Spleen (tissue), 11 donors: ENCODE measurements around the gene ZNF276. TPM values are rescaled to one million over a fixed set of nuclear protein-coding genes. Genes with fewer than 3 reads are reported as not detected.
A peak's percentile ranks its signal among the peaks of the same experiment; 100 is the strongest.

ENCODE experiments used
- DNase-seq: peaks from one replicate; pipeline ENCODE4 v3.0.0-alpha.2; 2020
- H3K27ac ChIP-seq, 8 donors: fragments of 200-600 bp; sonication (generic) in 7 of 8; 1 replicate in 4 of 8; 2 replicates in 4 of 8; pipeline versions ENCODE4 v1.5.0 to v1.8.0; 2016 to 2021; ENCODE audit warnings: inconsistent platforms in 4 of 8, mild to moderate bottlenecking in 4 of 8, moderate library complexity in 1 of 8
- H3K27me3 ChIP-seq, 7 donors: fragments of 200-600 bp; sonication (generic) in 6 of 7; replicated peaks in 1 of 7; 1 replicate in 4 of 7; 2 replicates in 3 of 7; pipeline versions ENCODE4 v1.5.0 to v1.8.0; 2016 to 2021; ENCODE audit warnings: inconsistent platforms in 3 of 7, mild to moderate bottlenecking in 1 of 7
- H3K36me3 ChIP-seq, 6 donors: fragments of 200-600 bp; sonication (generic) in 5 of 6; 1 replicate in 4 of 6; 2 replicates in 2 of 6; pipeline versions ENCODE4 v1.5.0 to v1.8.0; 2016 to 2021; ENCODE audit warnings: inconsistent platforms in 2 of 6
- H3K4me1 ChIP-seq, 6 donors: fragments of 200-600 bp; sonication (generic) in 5 of 6; 1 replicate in 3 of 6; 2 replicates in 3 of 6; pipeline versions ENCODE4 v1.5.0 to v1.8.0; 2016 to 2021; ENCODE audit warnings: inconsistent platforms in 3 of 6
- H3K4me3 ChIP-seq, 8 donors: fragments of 200-600 bp; sonication (generic) in 7 of 8; 1 replicate in 4 of 8; 2 replicates in 4 of 8; pipeline versions ENCODE4 v1.5.0 to v1.8.0; 2016 to 2021; ENCODE audit warnings: inconsistent platforms in 4 of 8, mild to moderate bottlenecking in 4 of 8, moderate library complexity in 2 of 8
- H3K9me3 ChIP-seq, 8 donors: fragments of 200-600 bp; sonication (generic) in 7 of 8; 1 replicate in 4 of 8; 2 replicates in 4 of 8; pipeline versions ENCODE4 v1.5.0 to v1.8.0; 2016 to 2021; ENCODE audit warnings: inconsistent platforms in 4 of 8
- POLR2A ChIP-seq, 3 donors: fragments of 450-650 bp; IDR thresholded peaks; one replicate each; pipeline ENCODE4 v1.5.1; 2017; ENCODE audit warnings: antibody characterized with exemption in 3 of 3, mild to moderate bottlenecking in 1 of 3
- POLR2AphosphoS5 ChIP-seq, 3 donors: sonication (generic); formaldehyde crosslinking; IDR thresholded peaks; one replicate each; pipeline ENCODE4 v1.5.1; 2017; ENCODE audit warnings: antibody characterized with exemption in 3 of 3
- WGBS, 5 donors: extraction: QIAGEN DNeasy Blood & Tissue Kit in 3 of 5; methylation state at CpG; one replicate each; pipeline versions ENCODE4 v1.1.5 to v1.1.7; 2013 to 2018; 5-methylcytosine and 5-hydroxymethylcytosine counted together
- intact Hi-C: fragments of 100-400 bp; cut with DNase I; formaldehyde crosslinking; loops from one replicate; pipeline ENCODE4 v1.15.0; 2023; ENCODE audit warnings: low total_unique reads
- polyA plus RNA-seq, 3 donors: library from polyadenylated mRNA; stranded (reverse); fragments of 200-250 nt; gene quantifications; one replicate each; pipeline ENCODE4 v1.2.1, GENCODE V29; 2013
- total RNA-seq, 7 donors: library from RNA; depleted of rRNA in 3 of 7; stranded (reverse); fragments of >200 nt in 3 of 7; fragmentation: NEBNext Ultra II Directional in 4 of 7; extraction: Animal tissue kit (Norgen Biotek cat#: 25700) in 4 of 7; gene quantifications; one replicate each; pipeline versions ENCODE4 v1.1.0 to v1.2.1, GENCODE V29; 2016 to 2021
- TF ChIP-seq, protein P1 (sequence below), 11 experiments: fragments of 200-600 bp in 7 of 11; fragments of 450-650 bp in 4 of 11; sonication (generic) in 4 of 11; IDR thresholded peaks in 8 of 11; conservative IDR thresholded peaks in 3 of 11; 1 replicate in 7 of 11; 2 replicates in 4 of 11; pipeline versions ENCODE4 v1.4.0 to v1.8.0; 2016 to 2021; ENCODE audit warnings: antibody characterized with exemption in 11 of 11, inconsistent platforms in 4 of 11, mild to moderate bottlenecking in 1 of 11
- donor health status: healthy with polysubstance abuse.
- donor health status: DM: no; HTN: no; CAD: no; lungs with moderate emphysema.
- donor health status: DM: no; HTN: no; CAD: no.
- donor health status: Bipolar disorder and iron deficiency.
- donor health status: healthy.
- donor health status: DM: no; HTN: no; CAD: no.
- donor health status: DM: yes; HTN: yes; CAD: no.

ZNF276 gene
- total and polyA plus RNA-seq, 10 donors: 28.9 to 83.7 (median 62.7) TPM

DNA sequence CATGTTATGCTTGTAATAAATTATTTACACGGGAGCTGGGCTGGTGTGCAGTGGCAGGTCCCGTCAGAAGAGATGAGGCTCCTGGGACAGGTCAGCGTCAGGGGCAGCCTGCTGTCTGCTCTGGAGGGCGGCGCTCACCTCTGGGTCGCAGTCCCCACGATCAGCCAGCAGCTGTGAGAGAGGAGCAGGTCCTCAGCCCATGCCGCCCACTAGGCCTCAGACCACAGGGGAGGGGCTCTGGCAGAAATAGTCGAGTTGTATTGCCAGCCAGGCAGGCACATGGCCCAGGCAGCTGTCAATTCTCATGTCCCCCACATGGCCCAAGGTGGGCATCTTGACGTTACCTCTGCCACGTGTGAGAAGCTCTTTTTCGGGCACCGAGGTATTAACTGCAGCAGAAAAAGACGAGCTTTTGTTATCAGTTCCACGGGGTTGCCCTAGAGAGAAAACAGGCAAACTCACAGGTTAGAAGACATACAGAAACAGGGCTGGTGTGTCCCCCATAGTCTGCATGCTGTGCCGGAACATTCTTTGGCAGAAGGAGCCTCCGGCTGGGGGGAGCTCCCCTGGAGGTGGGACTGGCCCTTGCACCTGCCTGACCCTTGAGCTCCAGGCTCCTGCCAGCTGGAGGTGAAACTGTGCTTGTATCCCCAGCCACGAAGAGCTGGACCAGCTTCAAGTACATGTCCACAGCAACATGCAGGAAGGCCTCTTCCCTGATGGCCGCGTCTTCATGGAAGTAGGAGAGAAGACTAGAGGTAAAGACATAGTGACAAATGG is 17.4 kb downstream of the ZNF276 start:
- Histone ChIP-seq H3K27me3 (no peaks in the 10 kb centered on the region), H3K9me3 (no peaks in the 10 kb centered on the region), H3K36me3 (peaks cover 11 to 94% (median 85%) of the 10 kb centered on the region in 6 donors), H3K27ac (no peak overlapping the region), H3K4me3 (no peak overlapping the region), H3K4me1 (peaks cover 2 to 50% (median 9%) of the 10 kb centered on the region in 6 donors)
- 86 to 91% (median 89%) methylated on average over 16 to 20 of the region's 20 CpGs for WGBS, 5 donors
- TF ChIP-seq, protein P1, sequence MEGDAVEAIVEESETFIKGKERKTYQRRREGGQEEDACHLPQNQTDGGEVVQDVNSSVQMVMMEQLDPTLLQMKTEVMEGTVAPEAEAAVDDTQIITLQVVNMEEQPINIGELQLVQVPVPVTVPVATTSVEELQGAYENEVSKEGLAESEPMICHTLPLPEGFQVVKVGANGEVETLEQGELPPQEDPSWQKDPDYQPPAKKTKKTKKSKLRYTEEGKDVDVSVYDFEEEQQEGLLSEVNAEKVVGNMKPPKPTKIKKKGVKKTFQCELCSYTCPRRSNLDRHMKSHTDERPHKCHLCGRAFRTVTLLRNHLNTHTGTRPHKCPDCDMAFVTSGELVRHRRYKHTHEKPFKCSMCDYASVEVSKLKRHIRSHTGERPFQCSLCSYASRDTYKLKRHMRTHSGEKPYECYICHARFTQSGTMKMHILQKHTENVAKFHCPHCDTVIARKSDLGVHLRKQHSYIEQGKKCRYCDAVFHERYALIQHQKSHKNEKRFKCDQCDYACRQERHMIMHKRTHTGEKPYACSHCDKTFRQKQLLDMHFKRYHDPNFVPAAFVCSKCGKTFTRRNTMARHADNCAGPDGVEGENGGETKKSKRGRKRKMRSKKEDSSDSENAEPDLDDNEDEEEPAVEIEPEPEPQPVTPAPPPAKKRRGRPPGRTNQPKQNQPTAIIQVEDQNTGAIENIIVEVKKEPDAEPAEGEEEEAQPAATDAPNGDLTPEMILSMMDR (IDR thresholded peaks at IDR 0.05 in 8 of 11, conservative IDR thresholded peaks at IDR 0.05 in 3 of 11): no peak
- TF ChIP-seq POLR2AphosphoS5 (IDR thresholded peaks at IDR 0.05): peak in 2 of 3 donors; percentile 22 to 64
- intact Hi-C loops: no loop called here
- DNase-seq: no peak

GRCh38 chr16:89739383-89739782 is 18.0 kb downstream of the ZNF276 start:
- H3K27ac ChIP-seq: no peak overlapping the region
- H3K9me3 ChIP-seq: no peaks in the 10 kb centered on the region
- no peak for DNase-seq
- H3K27me3 ChIP-seq: no peaks in the 10 kb centered on the region
- peaks cover 2 to 46% (median 9%) of the 10 kb centered on the region in 6 donors for H3K4me1 ChIP-seq
- H3K36me3 ChIP-seq: peaks cover 11 to 93% (median 81%) of the 10 kb centered on the region in 6 donors
- intact Hi-C loops: no loop called here
- no peak overlapping the region for H3K4me3 ChIP-seq
- TF ChIP-seq, protein P1 (IDR thresholded peaks at IDR 0.05 in 8 of 11, conservative IDR thresholded peaks at IDR 0.05 in 3 of 11): no peak
- TF ChIP-seq POLR2AphosphoS5 (IDR thresholded peaks at IDR 0.05) (peak; percentile 3 to 61 (median 28)), POLR2A (IDR thresholded peaks at IDR 0.05) (no peak)
- 84 to 94% (median 90%) methylated on average over 9 of the region's 9 CpGs for WGBS, 5 donors

DNA sequence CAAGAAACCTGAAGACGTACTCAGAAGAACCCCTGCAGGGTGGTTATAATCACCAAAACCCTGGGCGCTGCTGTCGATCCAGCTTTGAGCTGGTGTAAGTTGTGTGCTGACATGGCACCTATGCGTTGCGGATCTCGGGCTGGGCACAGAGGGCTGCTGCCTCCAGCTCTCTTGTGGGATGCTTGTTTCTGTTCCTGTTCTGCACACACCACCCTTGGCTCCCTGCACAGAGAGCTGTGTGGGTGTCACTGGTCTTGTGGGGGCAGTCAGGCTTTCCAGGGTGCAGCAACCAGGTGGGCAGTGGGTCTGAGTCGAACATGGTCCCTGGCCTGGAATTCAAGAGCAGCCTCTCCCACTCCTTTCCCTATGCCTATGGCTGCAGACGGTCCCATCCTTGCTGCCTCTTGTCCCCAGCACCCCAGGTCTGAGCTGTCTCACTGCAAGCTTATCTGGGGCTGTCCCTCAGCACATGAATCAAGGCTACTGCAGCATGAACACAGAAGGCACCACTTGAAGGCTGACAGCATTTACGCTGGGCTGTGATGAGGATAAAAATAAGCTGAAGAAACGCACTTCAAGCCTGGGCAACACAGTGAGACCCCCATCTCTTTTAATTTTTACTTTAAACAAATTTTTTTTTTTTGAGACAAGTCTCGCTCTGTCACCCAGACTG is 20.1 kb downstream of the ZNF276 start:
- H3K9me3 ChIP-seq: no peaks in the 10 kb centered on the region
- peaks cover 11 to 92% (median 76%) of the 10 kb centered on the region in 6 donors for H3K36me3 ChIP-seq
- peaks cover 2 to 27% (median 9%) of the 10 kb centered on the region in 6 donors for H3K4me1 ChIP-seq
- H3K27me3 ChIP-seq: no peaks in the 10 kb centered on the region
- intact Hi-C loops: no loop called here
- DNase-seq: no peak
- no peak for TF ChIP-seq POLR2A (IDR thresholded peaks at IDR 0.05)
- peak; percentile 59 to 72 (median 60) for TF ChIP-seq POLR2AphosphoS5 (IDR thresholded peaks at IDR 0.05)
- WGBS, 5 donors: 76 to 88% (median 84%) methylated on average over 11 of the region's 11 CpGs
- peak overlapping the region in 1 of 8 donors; percentile 38 for H3K27ac ChIP-seq
- H3K4me3 ChIP-seq: no peak overlapping the region

DNA sequence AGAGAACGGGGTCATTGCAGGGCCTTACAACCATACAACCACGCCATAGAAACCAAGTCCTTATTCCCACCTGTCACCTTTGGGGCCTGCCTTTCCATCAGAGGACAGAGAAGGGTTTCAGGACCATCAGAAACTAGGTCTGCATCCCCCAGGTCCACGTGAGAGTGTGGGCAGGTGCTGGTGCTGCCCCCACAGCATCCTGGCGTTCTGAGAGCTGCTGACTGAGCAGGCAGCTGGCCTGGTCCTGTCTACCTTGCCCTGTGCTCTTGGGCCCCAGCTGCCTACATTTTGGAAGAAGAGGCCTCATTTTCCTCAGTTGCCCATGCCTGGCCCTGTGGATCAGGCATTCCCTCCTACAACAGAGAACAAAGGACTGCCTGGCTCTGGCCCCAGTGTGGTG is 21.6 kb downstream of the ZNF276 start:
- peaks cover 5 to 92% (median 71%) of the 10 kb centered on the region in 6 donors for H3K36me3 ChIP-seq
- TF ChIP-seq, protein P1 (IDR thresholded peaks at IDR 0.05 in 8 of 11, conservative IDR thresholded peaks at IDR 0.05 in 3 of 11): no peak
- TF ChIP-seq POLR2AphosphoS5 (IDR thresholded peaks at IDR 0.05): peak; percentile 57 to 71 (median 59)
- TF ChIP-seq POLR2A (IDR thresholded peaks at IDR 0.05): no peak
- H3K4me3 ChIP-seq: no peak overlapping the region
- H3K4me1 ChIP-seq: peaks cover 0 to 12% (median 0%) of the 10 kb centered on the region in 6 donors
- no peaks in the 10 kb centered on the region for H3K27me3 ChIP-seq
- H3K9me3 ChIP-seq: no peaks in the 10 kb centered on the region
- no peak for DNase-seq
- 76 to 95% (median 86%) methylated on average over 3 to 4 of the region's 4 CpGs for WGBS, 5 donors
- intact Hi-C loops: no loop called here
- peak overlapping the region in 2 of 8 donors; percentile 9 to 42 for H3K27ac ChIP-seq
